Neural cell (in vitro differentiated cells): Measurements from ENCODE around the gene MLH1. TPM values are rescaled to one million over a fixed set of nuclear protein-coding genes. Genes with fewer than 3 reads are reported as not detected.

Source experiments
- H2AFZ ChIP-seq: fragments of 200-600, 300-800 bp; sonication (generic), shearing (Covaris generic); 2 replicates; pipeline ENCODE4 v1.6.0; 2014; ENCODE audit warnings: low read depth, mild to moderate bottlenecking, antibody characterized with exemption, low read length, moderate library complexity
- H3F3A ChIP-seq: fragments of 200-600 bp; shearing (Covaris generic); 2 replicates; pipeline ENCODE4 v1.6.1; 2016; ENCODE audit warnings: mild to moderate bottlenecking, moderate library complexity, mixed read lengths, antibody characterized with exemption, low read length; ENCODE audit not compliant: insufficient read depth, poor library complexity, severe bottlenecking
- H3K27ac ChIP-seq: fragments of 200-600, 300-800 bp; sonication (generic), shearing (Covaris generic); 2 replicates; pipeline ENCODE4 v1.5.1; 2014; ENCODE audit warnings: mild to moderate bottlenecking, low read length, moderate library complexity
- H3K27me3 ChIP-seq: fragments of 300-800, 200-600 bp; sonication (generic), shearing (Covaris generic); 2 replicates; pipeline ENCODE4 v1.6.0; 2014; ENCODE audit warnings: mild to moderate bottlenecking, low read depth, low read length, moderate library complexity; ENCODE audit not compliant: insufficient read depth
- H3K36me3 ChIP-seq: fragments of 300-800, 200-600 bp; sonication (generic), shearing (Covaris generic); 2 replicates; pipeline ENCODE4 v1.5.1; 2014; ENCODE audit warnings: mild to moderate bottlenecking, antibody characterized with exemption, low read length, moderate library complexity; ENCODE audit not compliant: insufficient read depth
- H3K4me2 ChIP-seq: fragments of 300-800, 200-600 bp; sonication (generic), shearing (Covaris generic); 2 replicates; pipeline ENCODE4 v1.6.0; 2014; ENCODE audit warnings: mild to moderate bottlenecking, low read length
- H3K4me3 ChIP-seq: fragments of 300-800, 200-600 bp; sonication (generic), shearing (Covaris generic); 2 replicates; pipeline ENCODE4 v1.5.1; 2014; ENCODE audit warnings: mild to moderate bottlenecking, low read length, moderate library complexity
- H3K79me2 ChIP-seq: fragments of 200-600 bp; shearing (Covaris generic); replicated peaks from 2 replicates; pipeline ENCODE4 v1.6.0; 2014; ENCODE audit warnings: mild to moderate bottlenecking, low read length, moderate library complexity; ENCODE audit not compliant: insufficient read depth
- H3K9ac ChIP-seq: fragments of 300-800, 200-600 bp; sonication (generic), shearing (Covaris generic); 2 replicates; pipeline ENCODE4 v1.6.1; 2016; ENCODE audit warnings: mild to moderate bottlenecking, low read length, mixed read lengths
- H3K9me2 ChIP-seq: fragments of 200-600 bp; shearing (Covaris generic); 2 replicates; pipeline ENCODE4 v1.6.1; 2016; ENCODE audit warnings: mild to moderate bottlenecking, low read length, mixed read lengths; ENCODE audit not compliant: insufficient read depth
- H3K9me3 ChIP-seq: fragments of 200-600, 300-800 bp; sonication (generic), shearing (Covaris generic); 2 replicates; pipeline ENCODE4 v1.6.1; 2016; ENCODE audit warnings: mild to moderate bottlenecking, mixed run types, low read length, moderate library complexity, mixed read lengths
- H4K20me1 ChIP-seq: fragments of 200-600 bp; shearing (Covaris generic); 2 replicates; pipeline ENCODE4 v1.6.1; 2016; ENCODE audit warnings: mild to moderate bottlenecking, mixed run types; ENCODE audit not compliant: insufficient read depth
- CTCF ChIP-seq: fragments of 450-650 bp; IDR thresholded peaks from 2 replicates; pipeline ENCODE4 v1.5.1; 2014; ENCODE audit warnings: antibody characterized with exemption, mild to moderate bottlenecking, moderate library complexity; ENCODE audit not compliant: poor library complexity, severe bottlenecking
- EP300 ChIP-seq: fragments of 450-650 bp; conservative IDR thresholded peaks from 2 replicates; pipeline ENCODE4 v1.6.1; 2014; ENCODE audit warnings: antibody characterized with exemption, mild to moderate bottlenecking, moderate library complexity; ENCODE audit not compliant: poor library complexity, severe bottlenecking
- EZH2 ChIP-seq: fragments of 200-600, 300-800 bp; shearing (Covaris generic), sonication (generic); IDR thresholded peaks from 2 replicates; pipeline ENCODE4 v1.6.1; 2014; ENCODE audit warnings: antibody characterized with exemption, low read length, borderline replicate concordance, mild to moderate bottlenecking; ENCODE audit not compliant: insufficient read depth, poor library complexity, severe bottlenecking
- MXI1 ChIP-seq: fragments of 450-650 bp; conservative IDR thresholded peaks from 2 replicates; pipeline ENCODE4 v1.6.1; 2014; ENCODE audit warnings: antibody characterized with exemption, mild to moderate bottlenecking; ENCODE audit not compliant: poor library complexity, severe bottlenecking
- POLR2AphosphoS5 ChIP-seq: IDR thresholded peaks from 2 replicates; pipeline ENCODE4 v1.6.1; 2012
- RAD21 ChIP-seq: fragments of 450-650 bp; conservative IDR thresholded peaks from 2 replicates; pipeline ENCODE4 v1.6.1; 2014; ENCODE audit warnings: antibody characterized with exemption, mild to moderate bottlenecking, moderate library complexity
- REST ChIP-seq: IDR thresholded peaks from 2 replicates; pipeline ENCODE4 v1.6.1; 2012; ENCODE audit warnings: borderline replicate concordance
- SMC3 ChIP-seq: fragments of 450-650 bp; conservative IDR thresholded peaks from 2 replicates; pipeline ENCODE4 v1.6.1; 2014; ENCODE audit warnings: antibody characterized with exemption, mild to moderate bottlenecking, moderate library complexity; ENCODE audit not compliant: poor library complexity
- TAF1 ChIP-seq: IDR thresholded peaks from 2 replicates; pipeline ENCODE4 v1.6.1; 2012; ENCODE audit warnings: low read depth
- polyA plus RNA-seq: library from polyadenylated mRNA; depleted of rRNA; stranded (reverse); fragments of >200 nt; gene quantifications from 2 replicates; pipeline ENCODE4 v1.2.3, GENCODE V29; 2014

The MLH1 gene
- polyA plus RNA-seq, 1 donor from 2014 or later: 73.7 TPM

- H4K20me1 ChIP-seq: no peaks in the 10 kb centered on the region
- TF ChIP-seq SMC3 (no peak), RAD21 (no peak), MXI1 (no peak), EZH2 (no peak), EP300 (no peak), CTCF (no peak), TAF1 (no peak), POLR2AphosphoS5 (no peak)
- H3K4me3 ChIP-seq: no peak overlapping the region
- H3F3A ChIP-seq: no peaks in the 10 kb centered on the region
- no peaks in the 10 kb centered on the region for H3K27me3 ChIP-seq
- no peak overlapping the region for H3K4me2 ChIP-seq
- no peaks in the 10 kb centered on the region for H3K9me2 ChIP-seq
- no peak overlapping the region for H3K9ac ChIP-seq
- H3K79me2 ChIP-seq: no peaks in the 10 kb centered on the region
- H3K36me3 ChIP-seq: peaks cover 5% of the 10 kb centered on the region
- no peak overlapping the region for H2AFZ ChIP-seq
- no peaks in the 10 kb centered on the region for H3K9me3 ChIP-seq
- H3K27ac ChIP-seq: no peak overlapping the region
Observed at GRCh38 chr3:37015642-37016041, 22.3 kb downstream of the MLH1 start.

- H3K9ac ChIP-seq: no peak overlapping the region
- no peak overlapping the region for H2AFZ ChIP-seq
- no peaks in the 10 kb centered on the region for H3F3A ChIP-seq
- no peaks in the 10 kb centered on the region for H3K79me2 ChIP-seq
- H3K27me3 ChIP-seq: no peaks in the 10 kb centered on the region
- H4K20me1 ChIP-seq: no peaks in the 10 kb centered on the region
- H3K4me3 ChIP-seq: no peak overlapping the region
- TF ChIP-seq CTCF (no peak), SMC3 (no peak), REST (no peak), MXI1 (no peak), TAF1 (no peak), EZH2 (no peak), EP300 (no peak), RAD21 (no peak), POLR2AphosphoS5 (no peak)
- no peaks in the 10 kb centered on the region for H3K9me2 ChIP-seq
- H3K4me2 ChIP-seq: no peak overlapping the region
- H3K9me3 ChIP-seq: no peaks in the 10 kb centered on the region
- no peak overlapping the region for H3K27ac ChIP-seq
- H3K36me3 ChIP-seq: peaks cover 15% of the 10 kb centered on the region
Observed at GRCh38 chr3:37016903-37017302, 23.6 kb downstream of the MLH1 start.
